ENCODE results near the gene C5.
A peak's percentile ranks its signal among the peaks of the same experiment; 100 is the strongest.
"Not testable (repeated sequence)": the region's sequence is repeated elsewhere in the genome, so short reads cannot be mapped to it uniquely, and the experiment has no call there.

C5 gene

GRCh38 chr9:121048175-121048574, 1.9 kb downstream of the C5 start:
- DNase-seq: no peak

DNA sequence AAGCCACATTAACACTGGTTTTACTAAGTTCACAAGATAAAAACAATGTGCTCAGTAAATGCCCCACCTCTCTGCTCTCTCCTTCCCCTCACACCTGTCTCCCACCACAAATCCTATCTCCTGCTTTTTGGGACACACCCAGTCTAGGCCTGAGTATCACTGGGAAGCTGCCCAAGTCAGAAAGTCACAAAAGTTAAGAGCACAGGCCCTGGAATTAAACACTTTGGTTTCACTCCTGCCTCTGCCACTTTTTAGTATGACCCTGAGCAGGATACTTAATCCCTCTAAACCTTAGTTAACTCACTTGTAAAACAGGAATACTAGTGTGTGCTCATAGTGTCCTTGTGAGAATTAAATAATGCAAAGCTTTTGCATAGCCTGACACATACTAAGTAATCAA, 11.3 kb downstream of the C5 start:
- no peak for DNase-seq

DNA sequence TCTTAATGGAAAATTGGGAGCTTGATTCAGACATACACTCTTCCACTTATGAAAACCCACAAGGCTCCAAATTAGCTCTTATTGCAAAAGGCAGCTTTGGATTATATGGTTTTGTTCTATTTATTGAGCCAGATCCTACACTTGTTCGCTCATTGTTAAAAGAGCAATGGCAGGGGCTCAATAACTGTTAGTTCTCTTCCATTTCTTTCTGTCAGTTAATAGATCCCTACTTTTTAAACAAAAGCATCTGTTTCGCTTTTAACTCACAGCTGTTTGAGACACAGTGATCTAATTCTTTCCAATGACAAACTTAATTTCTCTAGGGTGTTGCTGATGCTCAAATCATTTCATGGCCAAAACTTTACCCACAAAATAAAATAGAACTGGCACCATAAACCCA, 11.7 kb downstream of the C5 start:
- no peak for DNase-seq

DNA sequence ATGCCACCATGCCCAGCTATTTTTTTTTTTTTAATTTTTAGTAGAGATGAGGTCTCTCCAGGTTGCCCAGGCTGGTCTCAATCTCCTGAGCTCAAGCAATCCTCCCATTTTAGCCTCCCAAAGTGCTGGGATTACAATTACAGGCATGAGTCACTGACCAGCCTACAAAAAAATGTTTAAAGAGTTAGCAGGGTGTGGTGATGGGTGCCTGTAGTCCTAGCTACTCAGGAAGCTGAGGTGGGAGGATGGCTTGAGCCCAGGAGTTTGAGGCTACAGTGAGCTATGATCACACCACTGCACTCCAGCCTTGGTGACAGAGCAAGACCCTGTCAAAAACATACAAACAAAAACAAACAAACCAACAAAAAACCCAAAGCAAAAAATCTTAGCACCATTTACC, 14.4 kb downstream of the C5 start:
- DNase-seq: not testable (repeated sequence)

- DNase-seq: no peak
Observed at GRCh38 chr9:121034529-121034928, 15.5 kb downstream of the C5 start.

- DNase-seq: no peak
Observed at GRCh38 chr9:121029469-121029868, 20.6 kb downstream of the C5 start.

DNA sequence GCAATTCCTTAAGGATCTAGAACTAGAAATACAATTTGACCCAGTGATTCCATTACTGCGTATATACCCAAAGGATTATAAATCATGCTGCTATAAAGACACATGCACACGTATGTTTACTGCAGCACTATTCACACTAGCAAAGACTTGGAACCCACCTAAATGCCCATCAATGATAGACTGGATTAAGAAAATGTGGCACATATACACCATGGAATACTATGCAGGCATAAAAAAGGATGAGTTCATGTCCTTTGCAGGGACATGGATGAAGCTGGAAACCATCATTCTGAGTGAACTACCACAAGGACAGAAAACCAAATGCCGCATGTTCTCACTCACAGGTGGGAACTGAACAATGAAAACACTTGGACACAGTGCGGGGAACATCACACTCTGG, 21.8 kb downstream of the C5 start:
- DNase-seq: not testable (repeated sequence)

GRCh38 chr9:121026768-121027167, 23.3 kb downstream of the C5 start:
- no peak for DNase-seq

- no peak for DNase-seq
Observed at GRCh38 chr9:121026260-121026691, 23.8 kb downstream of the C5 start.

GRCh38 chr9:121024237-121024636, 25.8 kb downstream of the C5 start:
- DNase-seq: no peak

DNA sequence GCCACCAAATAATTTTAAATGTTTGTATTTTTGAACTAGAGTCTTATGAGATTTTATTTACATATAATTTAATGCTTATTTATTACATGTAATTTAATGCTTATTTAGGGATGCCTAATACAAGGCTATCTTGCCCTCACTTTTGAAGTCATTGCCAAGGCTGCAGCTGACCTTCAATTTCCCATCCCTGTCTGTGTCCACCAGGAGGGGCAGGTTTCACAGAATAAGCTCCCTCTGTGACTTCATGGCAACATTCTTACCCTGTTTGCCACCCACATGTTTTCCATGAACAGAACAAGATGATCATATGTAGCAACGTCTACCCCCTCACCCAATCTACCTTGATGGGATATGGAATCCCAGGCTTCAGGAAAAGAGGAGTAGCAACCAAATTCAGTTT, 27.0 kb downstream of the C5 start:
- no peak for DNase-seq

GRCh38 chr9:121021301-121021700, 28.8 kb downstream of the C5 start:
- no peak for DNase-seq

DNA sequence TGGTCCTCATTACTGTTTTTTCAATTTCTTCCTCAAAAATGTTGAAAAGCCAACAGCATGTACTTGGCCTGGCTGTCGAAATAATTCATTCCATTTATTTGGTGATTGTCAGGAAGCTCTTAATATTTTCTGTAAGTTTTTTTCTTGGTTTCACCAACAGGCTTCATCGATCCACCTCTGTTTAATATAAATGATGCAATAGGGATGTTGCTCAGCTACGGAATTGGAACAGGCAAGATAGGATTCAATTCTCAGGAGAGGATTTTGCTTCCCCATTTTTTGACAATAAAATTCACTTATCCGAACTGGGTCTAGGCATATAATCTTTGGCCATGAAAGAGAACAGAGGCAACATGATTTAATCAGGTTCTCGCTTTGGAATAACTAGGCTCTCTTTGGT, 30.8 kb downstream of the C5 start:
- no peak for DNase-seq

DNA sequence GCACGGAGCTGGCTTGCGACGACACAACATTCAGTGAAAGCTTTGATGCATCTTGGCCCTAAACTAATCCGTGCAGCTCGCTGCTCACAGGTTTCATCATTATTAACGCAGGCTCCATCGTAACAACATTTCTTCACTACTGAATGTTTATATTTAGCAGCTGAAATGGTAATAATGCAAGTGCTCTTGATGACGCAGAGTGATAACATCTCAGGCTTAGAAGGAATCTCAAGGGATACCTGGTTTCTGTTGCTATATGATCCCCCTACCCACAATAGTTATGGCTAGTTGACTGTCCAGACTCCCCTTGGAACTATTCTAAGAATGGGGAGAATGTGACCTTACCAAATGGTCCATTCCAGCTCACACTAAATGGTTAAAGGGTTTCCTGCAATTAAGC, 36.2 kb downstream of the C5 start:
- DNase-seq: no peak

DNA sequence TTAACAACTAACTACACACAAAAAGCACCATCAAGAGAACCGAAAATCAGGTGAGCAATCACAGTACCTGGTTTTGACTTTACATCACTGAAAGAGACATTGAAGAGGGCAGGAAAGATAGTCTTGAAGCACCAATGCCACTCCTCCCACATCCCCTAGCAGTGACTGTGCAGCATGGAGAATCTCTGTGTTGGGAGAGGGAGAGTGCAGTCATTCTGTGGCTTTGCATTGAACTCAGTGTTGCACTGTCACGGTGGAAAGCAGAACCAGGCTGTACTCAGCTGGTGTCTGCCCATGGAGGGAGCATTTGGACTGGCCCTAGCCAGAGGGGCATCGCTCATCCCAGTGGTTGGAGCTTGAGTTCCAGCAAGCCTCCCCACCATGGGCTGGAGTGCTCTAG, 40.4 kb downstream of the C5 start:
- DNase-seq: no peak

GRCh38 chr9:120999317-120999716, 50.8 kb downstream of the C5 start:
- no peak for DNase-seq

- DNase-seq: no peak
Observed at GRCh38 chr9:120998111-120998510, 52.0 kb downstream of the C5 start.

GRCh38 chr9:120997502-120997901, 52.6 kb downstream of the C5 start:
- no peak for DNase-seq

GRCh38 chr9:120996409-120996808, 53.7 kb downstream of the C5 start:
- DNase-seq: no peak

- no peak for DNase-seq
Observed at GRCh38 chr9:120989065-120989464, 61.0 kb downstream of the C5 start.

DNA sequence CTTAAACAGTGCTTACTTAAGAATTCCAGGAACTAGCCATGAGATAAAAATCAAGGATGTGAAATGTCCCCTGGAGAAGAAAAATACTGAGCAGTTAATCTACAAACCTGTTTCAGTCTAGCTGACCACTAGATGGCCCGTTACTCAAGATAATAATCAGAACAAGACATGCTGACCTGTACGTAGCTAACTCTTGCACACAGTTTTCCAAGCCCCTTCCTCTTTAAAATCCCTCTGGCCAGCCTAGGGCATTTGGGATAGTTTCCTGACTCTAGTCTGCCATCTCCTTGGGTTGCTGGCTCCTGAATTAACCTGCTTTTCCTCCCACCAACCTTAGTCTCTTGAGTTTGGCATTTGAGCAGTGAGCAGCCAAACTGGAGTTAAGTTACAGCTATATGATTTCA, 64.3 kb downstream of the C5 start:
- DNase-seq: peak; percentile 20

DNA sequence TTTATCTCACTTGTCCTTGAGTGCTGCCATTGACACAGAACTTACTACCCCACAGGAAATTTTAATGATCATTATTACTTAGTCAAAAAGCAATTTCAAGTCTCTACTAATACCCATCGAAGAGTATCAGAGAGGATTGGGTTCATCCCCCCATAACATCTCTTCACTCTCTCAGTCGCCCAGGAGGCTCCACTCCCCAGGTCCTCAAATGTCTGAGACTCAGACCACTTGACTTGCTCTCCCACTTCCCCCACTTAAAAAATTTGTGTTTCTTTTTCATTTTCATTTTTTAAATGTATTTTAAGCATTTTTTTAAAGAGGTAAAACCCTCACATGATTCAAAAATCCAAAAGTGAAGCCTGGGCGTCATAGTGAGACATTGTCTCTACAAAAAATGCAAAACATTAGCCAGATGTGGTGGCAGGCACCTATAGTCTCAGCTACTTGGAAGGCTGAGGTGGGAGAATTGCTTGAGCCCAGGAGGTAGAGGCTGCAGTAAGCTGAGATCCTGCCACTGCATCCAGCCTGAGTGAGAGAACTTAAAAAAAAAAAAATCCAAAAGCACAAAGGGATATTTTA, 66.7 kb downstream of the C5 start:
- no peak for DNase-seq

DNA sequence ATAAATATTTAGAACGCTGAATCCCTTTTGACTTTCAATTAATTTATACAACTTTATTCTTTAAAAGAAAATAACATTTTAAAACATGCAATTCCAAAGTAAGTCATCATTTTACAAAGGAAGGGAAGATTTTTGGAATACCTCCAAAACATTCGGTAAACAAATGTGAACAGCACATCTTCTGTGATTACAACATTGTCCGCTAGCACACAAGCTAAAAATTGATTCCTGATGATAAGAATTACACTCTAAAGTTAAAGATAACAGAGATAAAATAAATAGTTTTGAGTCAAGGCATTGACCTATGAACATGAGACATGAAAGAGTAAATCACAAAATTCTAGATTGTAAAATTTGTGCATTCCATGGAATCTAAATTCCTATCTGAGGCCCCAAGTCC, 67.2 kb downstream of the C5 start:
- no peak for DNase-seq

DNA sequence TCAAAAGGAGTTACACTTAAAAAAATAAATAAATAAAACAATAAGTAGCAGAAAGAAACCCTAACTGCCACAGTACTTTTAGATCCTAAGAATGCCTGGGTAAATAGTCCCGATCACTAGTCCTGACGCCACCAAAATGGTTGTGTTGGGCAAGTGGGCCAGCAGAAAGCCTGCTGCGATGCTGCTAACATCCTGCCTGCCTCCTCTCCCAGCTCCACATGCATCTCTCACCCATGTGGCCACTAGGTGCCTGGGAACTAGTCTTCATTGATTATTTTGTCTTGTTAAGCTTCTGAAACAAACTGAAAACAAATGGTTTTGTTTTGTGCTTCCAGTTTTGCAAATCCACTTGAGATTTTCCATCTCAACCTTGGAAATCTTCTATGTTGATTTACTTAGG, 69.1 kb downstream of the C5 start:
- peak; percentile 13 for DNase-seq

- no peak for DNase-seq
Observed at GRCh38 chr9:120979797-120980196, 70.3 kb downstream of the C5 start.

DNA sequence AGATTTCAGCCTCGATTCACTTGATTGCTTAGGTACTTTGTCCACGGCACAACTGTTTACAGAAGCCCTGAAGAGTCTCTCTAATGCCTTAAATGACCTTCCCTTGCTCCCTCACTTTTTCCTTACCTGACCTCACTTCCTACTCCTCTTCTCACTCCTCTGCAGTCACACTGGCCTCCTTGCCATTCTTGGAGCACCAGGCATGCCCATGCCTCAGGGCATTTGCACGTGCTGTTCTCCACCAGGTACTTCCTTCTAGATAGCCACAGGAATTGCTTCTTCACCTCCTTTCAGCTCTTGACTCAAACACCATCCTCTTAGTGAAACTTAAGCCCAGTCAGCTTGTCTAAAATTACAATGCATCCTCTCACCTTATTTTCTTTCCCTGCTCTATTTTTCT, 71.1 kb downstream of the C5 start:
- no peak for DNase-seq

Measured in NCI-H510A treated with DMSO at 0.1 percent for 48 hours (cell line).